SU-DHL-6 (cell line): ENCODE results near the gene DLG2.
"Not testable (repeated sequence)": the region's sequence is repeated elsewhere in the genome, so short reads cannot be mapped to it uniquely, and the experiment has no call there.

Experiments
- CTCF ChIP-seq: fragments of 200-600 bp; sonication (generic); IDR thresholded peaks from one replicate; pipeline ENCODE4 v1.5.1; 2017; ENCODE audit warnings: antibody characterized with exemption, mild to moderate bottlenecking, low read length, moderate library complexity; ENCODE audit not compliant: insufficient read depth, poor library complexity, severe bottlenecking
- EZH2phosphoT487 ChIP-seq: fragments of 200-600 bp; sonication (generic), shearing (Covaris generic); conservative IDR thresholded peaks from 2 replicates; pipeline ENCODE4 v1.6.1; 2018; ENCODE audit warnings: mild to moderate bottlenecking, antibody characterized with exemption, low read length, moderate library complexity, mixed read lengths

- not testable (repeated sequence) for TF ChIP-seq CTCF, EZH2phosphoT487
Observed at GRCh38 chr11:85395515-85396055, 231.6 kb downstream of the DLG2 start.
